HG03108 (cell line): ENCODE measurements around the gene ALB.
"Not testable (repeated sequence)": the region's sequence is repeated elsewhere in the genome, so short reads cannot be mapped to it uniquely, and the experiment has no call there.

Experiments
- ATAC-seq: cut with Tn5 transposase; IDR thresholded peaks from one replicate; pipeline ENCODE4 v1.9.1; 2021; ENCODE audit warnings: moderate library complexity; ENCODE audit not compliant: unreplicated experiment

Gene ALB

GRCh38 chr4:73404042-73404441, at the start of gene ALB:
Gene ALB (plus strand): TSS chr4:73404287. CDS start chr4:73404328, 41 bp downstream.
- ATAC-seq: no peak

DNA sequence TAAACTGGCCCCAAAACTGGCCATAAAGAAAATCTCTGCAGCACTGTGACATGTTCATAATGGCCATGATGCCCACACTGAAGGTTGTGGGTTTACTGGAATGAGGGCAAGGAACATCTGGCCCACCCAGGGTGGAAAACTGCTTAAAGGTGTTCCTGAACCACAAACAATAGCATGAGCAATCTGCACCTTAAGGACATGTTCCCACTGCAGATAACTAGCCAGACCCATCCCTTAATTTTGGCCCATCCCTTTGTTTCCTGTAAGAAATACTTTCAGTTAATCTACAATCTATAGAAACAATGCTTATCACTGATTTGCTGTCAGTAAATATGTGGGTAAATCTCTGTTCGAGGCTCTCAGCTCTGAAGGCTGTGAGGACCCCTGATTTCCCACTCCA, 46.9 kb upstream of the ALB start:
- ATAC-seq: not testable (repeated sequence)

DNA sequence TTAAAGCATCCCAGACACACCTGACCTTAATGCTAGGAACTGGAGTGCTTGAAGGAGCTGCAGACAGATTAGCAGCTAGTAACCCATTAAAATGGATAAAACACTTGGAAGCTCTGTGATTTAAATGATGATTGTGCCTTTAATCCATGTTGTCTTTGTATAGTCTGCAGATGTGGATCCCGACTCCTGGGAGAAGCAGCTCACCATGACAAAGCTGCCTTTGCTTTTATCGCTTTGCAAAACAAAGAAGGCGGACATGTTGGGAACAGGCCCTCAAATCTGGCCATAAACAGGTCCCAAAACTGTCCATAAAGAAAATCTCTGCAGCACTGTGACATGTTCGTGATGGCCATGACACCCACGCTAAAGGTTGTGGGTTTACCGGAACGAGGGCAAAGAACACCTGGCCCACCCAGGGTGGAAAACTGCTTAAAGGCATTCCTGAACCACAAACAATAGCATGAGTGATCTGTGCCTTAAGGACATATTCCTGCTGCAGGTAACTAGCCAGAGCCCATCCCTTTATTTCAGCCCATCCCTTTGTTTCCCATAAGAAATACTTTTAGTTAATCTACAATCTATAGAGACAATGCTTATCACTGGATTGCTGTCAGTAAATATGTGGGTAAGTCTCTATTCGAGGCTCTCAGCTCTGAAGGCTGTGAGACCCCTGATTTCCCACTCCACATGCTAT, 34.4 kb upstream of the ALB start:
- ATAC-seq: not testable (repeated sequence)

DNA sequence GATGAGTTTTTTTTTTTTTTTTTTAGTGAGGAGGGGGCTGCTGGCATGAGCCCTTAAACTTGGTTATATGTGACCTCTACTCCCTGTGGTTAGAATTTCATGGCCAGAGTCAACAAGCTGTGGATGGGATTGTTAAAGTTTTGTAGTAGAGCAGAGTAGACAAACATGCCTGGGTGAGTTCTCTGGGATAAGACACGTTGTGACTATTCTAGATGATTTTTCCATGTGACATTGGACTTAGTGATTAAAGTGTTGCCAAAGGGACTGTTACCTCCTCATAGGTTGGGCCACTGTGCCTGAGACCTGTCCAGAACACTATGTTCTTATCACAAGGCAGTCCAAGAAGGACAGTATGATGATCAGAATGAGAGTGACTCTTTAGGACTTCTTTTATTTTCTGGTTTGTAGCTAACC, 28.8 kb upstream of the ALB start:
- no peak for ATAC-seq

GRCh38 chr4:73376251-73376650, 27.8 kb upstream of the ALB start:
- ATAC-seq: no peak

- ATAC-seq: no peak
Observed at GRCh38 chr4:73376976-73377375, 27.1 kb upstream of the ALB start.

- ATAC-seq: no peak
Observed at GRCh38 chr4:73378887-73379286, 25.2 kb upstream of the ALB start.

GRCh38 chr4:73379946-73380345, 24.1 kb upstream of the ALB start:
- no peak for ATAC-seq

GRCh38 chr4:73381214-73381613, 22.9 kb upstream of the ALB start:
- no peak for ATAC-seq

DNA sequence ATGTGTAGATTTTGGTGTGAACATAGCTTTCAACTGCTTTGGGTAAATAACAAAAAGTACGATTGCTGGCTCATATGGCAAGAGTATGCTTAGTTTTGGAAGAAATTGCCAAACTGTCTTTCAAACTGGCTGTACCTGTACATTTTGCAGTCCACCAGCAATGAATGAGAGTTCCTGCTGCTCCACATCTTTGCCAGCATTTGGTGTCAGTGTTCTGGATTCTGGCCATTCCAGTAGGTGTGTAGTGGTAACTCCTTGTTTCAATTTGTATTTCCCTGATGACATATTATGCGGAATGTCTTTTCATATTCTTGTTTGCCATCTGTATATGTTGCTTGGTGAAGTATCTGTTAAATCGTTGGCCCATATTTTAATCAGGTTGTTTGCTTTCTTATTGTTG, 20.6 kb upstream of the ALB start:
- no peak for ATAC-seq

DNA sequence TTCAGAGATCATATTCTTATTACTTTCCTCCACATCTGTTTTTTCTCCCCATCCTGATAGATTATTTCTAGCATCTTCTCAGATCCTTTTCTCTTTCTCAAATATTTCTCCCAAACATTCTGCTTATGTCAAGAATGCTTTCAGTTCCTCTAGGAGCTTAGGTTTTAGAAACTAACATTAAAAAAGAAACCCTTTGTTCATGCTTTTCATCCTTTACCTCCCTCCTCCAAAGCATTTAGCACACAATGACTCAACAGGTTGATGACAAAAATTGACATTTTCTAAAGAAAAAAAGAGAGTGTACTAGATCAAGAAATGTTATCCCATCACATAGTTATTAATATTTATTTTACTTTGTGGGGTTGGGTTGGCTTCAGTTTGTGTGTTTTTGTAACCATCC, 16.5 kb upstream of the ALB start:
- no peak for ATAC-seq

GRCh38 chr4:73388887-73389286, 15.2 kb upstream of the ALB start:
- ATAC-seq: no peak

DNA sequence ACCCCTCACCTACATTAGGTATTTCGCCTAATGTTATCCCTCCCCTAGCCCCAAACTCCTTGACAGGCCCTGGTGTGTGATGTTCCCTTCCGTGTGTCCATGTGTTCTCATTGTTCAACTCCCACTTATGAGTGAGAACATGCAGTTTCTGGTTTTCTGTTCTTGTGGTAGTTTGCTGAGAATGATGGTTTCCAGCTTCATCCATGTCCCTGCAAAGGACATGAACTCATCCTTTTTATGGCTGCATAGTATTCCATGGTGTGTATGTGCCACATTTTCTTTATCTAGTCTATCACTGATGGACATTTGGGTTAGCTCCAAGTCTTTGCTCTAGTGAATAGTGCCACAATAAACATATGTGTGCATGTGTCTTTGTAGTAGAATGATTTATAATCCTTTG, 14.4 kb upstream of the ALB start:
- ATAC-seq: not testable (repeated sequence)

- ATAC-seq: no peak
Observed at GRCh38 chr4:73391774-73392173, 12.3 kb upstream of the ALB start.

GRCh38 chr4:73392936-73393335, 11.2 kb upstream of the ALB start:
- ATAC-seq: no peak

DNA sequence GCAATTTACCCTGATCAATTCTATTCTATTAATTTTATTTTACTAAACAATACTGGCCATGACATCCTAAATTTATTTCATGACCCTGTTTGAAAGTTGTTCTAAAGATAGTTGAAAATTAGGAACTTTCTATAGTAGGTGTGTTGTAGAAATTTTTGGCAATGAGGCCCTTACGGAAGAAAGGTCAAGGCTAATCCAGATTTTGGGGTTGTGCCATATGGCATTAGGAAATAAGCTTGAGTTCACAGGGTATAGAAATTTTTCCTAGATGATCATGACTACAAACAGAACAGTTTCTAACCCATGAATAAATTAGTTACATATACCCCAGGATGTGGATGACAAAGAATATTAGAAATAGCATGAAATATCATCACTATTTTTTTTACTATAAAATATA, 7.8 kb upstream of the ALB start:
- no peak for ATAC-seq

DNA sequence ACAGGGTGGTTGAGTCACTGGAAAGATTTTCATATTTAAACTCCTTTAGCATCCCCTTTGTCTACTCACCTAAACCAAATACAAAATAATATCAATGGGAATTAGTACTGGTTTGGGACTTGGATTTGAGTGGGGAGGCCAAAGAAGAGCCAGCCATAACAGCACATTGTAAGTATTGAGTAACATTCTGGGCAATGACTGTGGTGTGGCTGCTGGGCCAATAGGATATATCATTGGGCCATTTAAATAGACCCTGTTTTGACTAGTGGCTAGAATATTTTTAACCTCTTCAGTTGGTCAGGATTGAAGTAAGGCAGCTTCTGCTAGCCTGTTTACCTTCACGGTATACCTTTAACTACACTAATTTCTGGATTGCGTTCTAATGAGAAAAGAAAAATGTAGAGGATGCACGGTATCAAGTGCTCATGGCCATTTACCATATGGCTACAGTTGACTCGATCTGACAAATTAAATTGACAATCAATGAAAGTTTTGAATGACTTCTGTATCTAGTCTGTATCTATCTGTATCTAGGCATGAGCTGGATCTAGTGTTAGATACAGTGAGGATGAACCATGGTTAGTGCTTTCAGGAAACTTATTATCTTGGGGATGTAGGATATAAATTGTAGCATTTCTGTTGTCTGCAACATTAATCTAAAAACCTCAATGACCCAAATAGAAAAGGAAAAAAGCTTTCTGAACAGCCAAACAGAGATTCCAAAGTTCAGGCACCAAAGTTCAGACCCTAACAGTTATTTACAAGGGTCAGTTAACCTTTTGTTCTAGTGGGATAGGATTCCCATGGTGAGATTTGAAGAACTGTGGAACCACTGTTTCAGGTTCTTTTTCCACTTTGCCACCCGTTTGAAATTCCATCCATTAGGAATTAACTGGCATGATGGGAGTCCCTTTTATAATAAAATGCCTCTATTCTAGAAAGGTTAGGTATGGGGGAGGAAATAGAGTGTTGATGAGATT, 6.8 kb upstream of the ALB start:
- no peak for ATAC-seq

DNA sequence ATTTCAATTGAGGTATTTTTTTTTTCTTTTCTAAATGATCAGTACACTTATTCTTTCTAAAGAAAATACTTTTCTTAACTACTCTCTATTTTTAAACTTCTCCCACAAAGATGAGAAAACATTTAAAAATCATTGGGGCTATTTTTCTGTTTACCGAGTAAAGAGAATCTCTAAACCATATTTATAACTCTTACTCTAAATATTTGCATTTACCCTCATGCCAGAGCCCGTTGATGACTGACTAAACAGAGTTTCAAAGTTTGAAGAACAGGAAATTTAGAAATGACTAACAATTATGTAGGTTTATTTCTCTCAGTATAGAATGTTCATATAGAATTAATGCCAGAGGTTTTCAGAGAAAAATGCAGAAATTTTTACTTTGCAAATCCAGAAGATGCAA, 2.7 kb upstream of the ALB start:
- ATAC-seq: no peak

DNA sequence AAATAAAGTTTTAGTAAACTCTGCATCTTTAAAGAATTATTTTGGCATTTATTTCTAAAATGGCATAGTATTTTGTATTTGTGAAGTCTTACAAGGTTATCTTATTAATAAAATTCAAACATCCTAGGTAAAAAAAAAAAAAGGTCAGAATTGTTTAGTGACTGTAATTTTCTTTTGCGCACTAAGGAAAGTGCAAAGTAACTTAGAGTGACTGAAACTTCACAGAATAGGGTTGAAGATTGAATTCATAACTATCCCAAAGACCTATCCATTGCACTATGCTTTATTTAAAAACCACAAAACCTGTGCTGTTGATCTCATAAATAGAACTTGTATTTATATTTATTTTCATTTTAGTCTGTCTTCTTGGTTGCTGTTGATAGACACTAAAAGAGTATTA, 370 bp downstream of the ALB start:
- no peak for ATAC-seq

DNA sequence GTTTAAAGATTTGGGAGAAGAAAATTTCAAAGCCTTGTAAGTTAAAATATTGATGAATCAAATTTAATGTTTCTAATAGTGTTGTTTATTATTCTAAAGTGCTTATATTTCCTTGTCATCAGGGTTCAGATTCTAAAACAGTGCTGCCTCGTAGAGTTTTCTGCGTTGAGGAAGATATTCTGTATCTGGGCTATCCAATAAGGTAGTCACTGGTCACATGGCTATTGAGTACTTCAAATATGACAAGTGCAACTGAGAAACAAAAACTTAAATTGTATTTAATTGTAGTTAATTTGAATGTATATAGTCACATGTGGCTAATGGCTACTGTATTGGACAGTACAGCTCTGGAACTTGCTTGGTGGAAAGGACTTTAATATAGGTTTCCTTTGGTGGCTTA, 1.1 kb downstream of the ALB start:
- no peak for ATAC-seq

GRCh38 chr4:73406548-73406875, 2.4 kb downstream of the ALB start:
- no peak for ATAC-seq

DNA sequence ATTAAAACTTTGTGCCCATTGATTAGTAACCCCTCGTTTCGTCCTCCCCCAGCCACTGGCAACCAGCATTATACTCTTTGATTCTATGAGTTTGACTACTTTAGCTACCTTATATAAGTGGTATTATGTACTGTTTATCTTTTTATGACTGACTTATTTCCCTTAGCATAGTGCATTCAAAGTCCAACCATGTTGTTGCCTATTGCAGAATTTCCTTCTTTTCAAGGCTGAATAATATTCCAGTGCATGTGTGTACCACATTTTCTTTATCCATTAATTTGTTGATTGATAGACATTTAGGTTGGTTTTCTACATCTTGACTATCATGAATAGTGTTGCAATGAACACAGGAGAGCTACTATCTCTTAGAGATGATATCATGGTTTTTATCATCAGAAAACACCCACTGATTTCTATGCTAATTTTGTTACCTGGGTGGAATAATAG, 3.2 kb downstream of the ALB start:
- no peak for ATAC-seq
